Ramos (cell line): ENCODE measurements around the gene TUBGCP6.

Experiments
- in situ Hi-C: fragments of 300-500 bp; cut with MboI; formaldehyde crosslinking; loops from one replicate; pipeline ENCODE4 v1.14.3; 2022; ENCODE audit warnings: low sequenced_read_pairs; ENCODE audit not compliant: unreplicated experiment

TUBGCP6 gene

GRCh38 chr22:50244420-50245213 is at the start of gene TUBGCP6:
Gene TUBGCP6 (minus strand): TSS chr22:50245023. CDS start chr22:50244459, 564 bp downstream.
- in situ Hi-C loops: no loop called here

- in situ Hi-C loops: no loop called here
These were observed 49.5 kb upstream of the TUBGCP6 start for GRCh38 chr22:50294319-50294656.

GRCh38 chr22:50293441-50294318 is 48.9 kb upstream of the TUBGCP6 start:
- in situ Hi-C loops: no loop called here

- in situ Hi-C loops: no loop called here
These were observed 48.0 kb upstream of the TUBGCP6 start for GRCh38 chr22:50292643-50293440.

- in situ Hi-C loops: no loop called here
These were observed 45.3 kb upstream of the TUBGCP6 start for GRCh38 chr22:50289942-50290630.

GRCh38 chr22:50289151-50289941 is 44.5 kb upstream of the TUBGCP6 start:
- in situ Hi-C loops: no loop called here

GRCh38 chr22:50287731-50288130 is 42.9 kb upstream of the TUBGCP6 start:
- in situ Hi-C loops: no loop called here

- in situ Hi-C loops: no loop called here
These were observed 42.0 kb upstream of the TUBGCP6 start for GRCh38 chr22:50286701-50287318.

- in situ Hi-C loops: no loop called here
These were observed 41.5 kb upstream of the TUBGCP6 start for GRCh38 chr22:50286275-50286674.

GRCh38 chr22:50285568-50286229 is 40.9 kb upstream of the TUBGCP6 start:
- in situ Hi-C loops: no loop called here

- in situ Hi-C loops: no loop called here
These were observed 39.7 kb upstream of the TUBGCP6 start for GRCh38 chr22:50284479-50284878.

- in situ Hi-C loops: no loop called here
These were observed 39.0 kb upstream of the TUBGCP6 start for GRCh38 chr22:50283821-50284220.

- in situ Hi-C loops: no loop called here
These were observed 37.7 kb upstream of the TUBGCP6 start for GRCh38 chr22:50282361-50283155.

- in situ Hi-C loops: no loop called here
These were observed 37.1 kb upstream of the TUBGCP6 start for GRCh38 chr22:50281957-50282356.

GRCh38 chr22:50281384-50281760 is 36.5 kb upstream of the TUBGCP6 start:
- in situ Hi-C loops: no loop called here

- in situ Hi-C loops: no loop called here
These were observed 36.0 kb upstream of the TUBGCP6 start for GRCh38 chr22:50280708-50281383.
